Peyer's patch (tissue), 4 donors: ENCODE measurements around the gene SLCO4A1.

Source experiments
- POLR2A ChIP-seq, 2 donors: fragments of 450-650 bp; IDR thresholded peaks; one replicate each; pipeline ENCODE4 v1.5.1; 2017; ENCODE audit warnings: antibody characterized with exemption in 2 of 2, mild to moderate bottlenecking in 2 of 2, moderate library complexity in 2 of 2
- TF ChIP-seq, protein P1 (sequence below), 6 experiments: fragments of 450-650 bp in 4 of 6; fragments of 200-600 bp in 2 of 6; sonication (generic) in 1 of 6; IDR thresholded peaks; one replicate each; pipeline ENCODE4 v1.5.1; 2017 to 2019; ENCODE audit warnings: antibody characterized with exemption in 6 of 6, mild to moderate bottlenecking in 3 of 6, moderate library complexity in 1 of 6

- no peak for TF ChIP-seq POLR2A (IDR thresholded peaks at IDR 0.05)
- TF ChIP-seq, protein P1, sequence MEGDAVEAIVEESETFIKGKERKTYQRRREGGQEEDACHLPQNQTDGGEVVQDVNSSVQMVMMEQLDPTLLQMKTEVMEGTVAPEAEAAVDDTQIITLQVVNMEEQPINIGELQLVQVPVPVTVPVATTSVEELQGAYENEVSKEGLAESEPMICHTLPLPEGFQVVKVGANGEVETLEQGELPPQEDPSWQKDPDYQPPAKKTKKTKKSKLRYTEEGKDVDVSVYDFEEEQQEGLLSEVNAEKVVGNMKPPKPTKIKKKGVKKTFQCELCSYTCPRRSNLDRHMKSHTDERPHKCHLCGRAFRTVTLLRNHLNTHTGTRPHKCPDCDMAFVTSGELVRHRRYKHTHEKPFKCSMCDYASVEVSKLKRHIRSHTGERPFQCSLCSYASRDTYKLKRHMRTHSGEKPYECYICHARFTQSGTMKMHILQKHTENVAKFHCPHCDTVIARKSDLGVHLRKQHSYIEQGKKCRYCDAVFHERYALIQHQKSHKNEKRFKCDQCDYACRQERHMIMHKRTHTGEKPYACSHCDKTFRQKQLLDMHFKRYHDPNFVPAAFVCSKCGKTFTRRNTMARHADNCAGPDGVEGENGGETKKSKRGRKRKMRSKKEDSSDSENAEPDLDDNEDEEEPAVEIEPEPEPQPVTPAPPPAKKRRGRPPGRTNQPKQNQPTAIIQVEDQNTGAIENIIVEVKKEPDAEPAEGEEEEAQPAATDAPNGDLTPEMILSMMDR (IDR thresholded peaks at IDR 0.05), result no peak
Observed at GRCh38 chr20:62629864-62630470, 12.3 kb upstream of the SLCO4A1 start.
